Putamen (tissue), 1 donor: ENCODE measurements around the gene SNX33.
"Not testable (repeated sequence)": the region's sequence is repeated elsewhere in the genome, so short reads cannot be mapped to it uniquely, and the experiment has no call there.

ENCODE experiments used
- DNase-seq: peaks from one replicate; pipeline ENCODE4 v3.0.0-alpha.2; 2016; ENCODE audit warnings: low spot score

The SNX33 gene

GRCh38 chr15:75683646-75684312 is 36.1 kb downstream of the SNX33 start:
- not testable (repeated sequence) for DNase-seq

- no peak for DNase-seq
Measured at GRCh38 chr15:75684648-75685047, 36.9 kb downstream of the SNX33 start.

GRCh38 chr15:75685195-75685594 is 37.5 kb downstream of the SNX33 start:
- DNase-seq = no peak

GRCh38 chr15:75686212-75686642 is 38.5 kb downstream of the SNX33 start:
- not testable (repeated sequence) for DNase-seq

- no peak for DNase-seq
Measured at GRCh38 chr15:75687486-75688277, 40.0 kb downstream of the SNX33 start.

- DNase-seq = no peak
Measured at GRCh38 chr15:75688278-75688557, 40.5 kb downstream of the SNX33 start.

GRCh38 chr15:75688831-75689230 is 41.1 kb downstream of the SNX33 start:
- DNase-seq = no peak

- not testable (repeated sequence) for DNase-seq
Measured at GRCh38 chr15:75689429-75689828, 41.7 kb downstream of the SNX33 start.

- not testable (repeated sequence) for DNase-seq
Measured at GRCh38 chr15:75692311-75692710, 44.6 kb downstream of the SNX33 start.

GRCh38 chr15:75693028-75693427 is 45.3 kb downstream of the SNX33 start:
- not testable (repeated sequence) for DNase-seq

- no peak for DNase-seq
Measured at GRCh38 chr15:75693501-75694240, 46.0 kb downstream of the SNX33 start.

- DNase-seq = no peak
Measured at GRCh38 chr15:75694241-75695182, 46.8 kb downstream of the SNX33 start.

GRCh38 chr15:75695220-75695619 is 47.5 kb downstream of the SNX33 start:
- no peak for DNase-seq

- no peak for DNase-seq
Measured at GRCh38 chr15:75695634-75696310, 48.1 kb downstream of the SNX33 start.

GRCh38 chr15:75696311-75696720 is 48.6 kb downstream of the SNX33 start:
- DNase-seq = no peak

- DNase-seq = no peak
Measured at GRCh38 chr15:75696854-75697259, 49.1 kb downstream of the SNX33 start.

GRCh38 chr15:75697523-75697922 is 49.8 kb downstream of the SNX33 start:
- DNase-seq = no peak

- DNase-seq = not testable (repeated sequence)
Measured at GRCh38 chr15:75697974-75698747, 50.4 kb downstream of the SNX33 start.

- not testable (repeated sequence) for DNase-seq
Measured at GRCh38 chr15:75699517-75699916, 51.8 kb downstream of the SNX33 start.
